Ovary (tissue), 9 donors: ENCODE measurements around the gene HPCAL1. TPM values are rescaled to one million over a fixed set of nuclear protein-coding genes. Genes with fewer than 3 reads are reported as not detected.

Source experiments
- DNase-seq, 5 donors: peaks; one replicate each; pipeline ENCODE4 v3.0.0-alpha.2; 2019 to 2020
- H3K27ac ChIP-seq, 2 donors: fragments of 200-600 bp; one replicate each; pipeline versions ENCODE4 v1.5.1 to v1.8.0; 2019 to 2022
- H3K27me3 ChIP-seq: fragments of 200-600 bp; one replicate; pipeline ENCODE4 v1.8.0; 2022
- H3K36me3 ChIP-seq: fragments of 200-600 bp; sonication (generic); one replicate; pipeline ENCODE4 v1.5.1; 2019
- H3K4me1 ChIP-seq: one replicate; pipeline ENCODE4 v1.8.1; 2013; ENCODE audit warnings: mild to moderate bottlenecking, moderate library complexity; ENCODE audit not compliant: insufficient read depth
- H3K4me3 ChIP-seq: fragments of 200-600 bp; sonication (generic); one replicate; pipeline ENCODE4 v1.5.1; 2017
- H3K9me3 ChIP-seq, 2 donors: fragments of 200-600 bp in 1 of 2; sonication (generic) in 1 of 2; one replicate each; pipeline versions ENCODE4 v1.5.1 to v1.8.1; 2013 to 2019; ENCODE audit warnings: mild to moderate bottlenecking in 1 of 2, moderate library complexity in 1 of 2
- EP300 ChIP-seq: sonication (generic); formaldehyde crosslinking; IDR thresholded peaks from one replicate; pipeline ENCODE4 v1.6.1; 2017; ENCODE audit warnings: antibody characterized with exemption
- POLR2A ChIP-seq: fragments of 450-650 bp; IDR thresholded peaks from one replicate; pipeline ENCODE4 v1.6.1; 2017; ENCODE audit warnings: antibody characterized with exemption, mild to moderate bottlenecking, moderate library complexity
- WGBS, 3 donors: extraction: QIAGEN DNeasy Blood & Tissue Kit in 1 of 3; methylation state at CpG; one replicate each; pipeline versions ENCODE4 v1.1.5 to v1.1.7; 2013 to 2017; 5-methylcytosine and 5-hydroxymethylcytosine counted together
- intact Hi-C, 4 donors: fragments of 100-400 bp; cut with DNase I; formaldehyde crosslinking; loops; one replicate each; pipeline versions ENCODE4 v1.11.0 to v1.15.1; 2022 to 2023
- polyA plus RNA-seq, 2 donors: library from polyadenylated mRNA; stranded (reverse); fragments of 200-250 nt in 1 of 2; fragments of 350-450 nt in 1 of 2; fragmentation: Illumina TruSeq in 1 of 2; extraction: RNeasy Lipid Tissue Mini Kit (QIAGEN cat#74804) in 1 of 2; gene quantifications; one replicate each; pipeline ENCODE4 v1.2.3, GENCODE V29; 2013 to 2014
- total RNA-seq, 7 donors: library from RNA; depleted of rRNA in 2 of 7; stranded (reverse); fragments of >200 nt in 2 of 7; fragmentation: NEBNext Ultra II Directional in 3 of 7; extraction: Animal tissue kit (Norgen Biotek cat#: 25700) in 3 of 7; gene quantifications; one replicate each; pipeline versions ENCODE4 v1.1.0 to v1.2.4, GENCODE V29; 2016 to 2023
- TF ChIP-seq, protein P1 (sequence below), 3 donors: fragments of 450-650 bp in 2 of 3; fragments of 200-600 bp in 1 of 3; IDR thresholded peaks; one replicate each; pipeline versions ENCODE4 v1.5.1 to v1.8.0; 2016 to 2022; ENCODE audit warnings: antibody characterized with exemption in 3 of 3, mild to moderate bottlenecking in 1 of 3
- donor health status: DM: no; HTN: no; CAD: no; lungs with moderate emphysema.
- donor health status: DM: no; HTN: no; CAD: no.
- donor health status: Bipolar disorder and iron deficiency.
- donor health status: DM: yes; HTN: yes; CAD: no.
- donor health status: DM: no; HTN: no; CAD: no.
- donor health status: DM: yes; HTN: yes; CAD: no.

The HPCAL1 gene
- total and polyA plus RNA-seq, 9 donors, result 11.4 to 69.5 (median 18.5) TPM

DNA sequence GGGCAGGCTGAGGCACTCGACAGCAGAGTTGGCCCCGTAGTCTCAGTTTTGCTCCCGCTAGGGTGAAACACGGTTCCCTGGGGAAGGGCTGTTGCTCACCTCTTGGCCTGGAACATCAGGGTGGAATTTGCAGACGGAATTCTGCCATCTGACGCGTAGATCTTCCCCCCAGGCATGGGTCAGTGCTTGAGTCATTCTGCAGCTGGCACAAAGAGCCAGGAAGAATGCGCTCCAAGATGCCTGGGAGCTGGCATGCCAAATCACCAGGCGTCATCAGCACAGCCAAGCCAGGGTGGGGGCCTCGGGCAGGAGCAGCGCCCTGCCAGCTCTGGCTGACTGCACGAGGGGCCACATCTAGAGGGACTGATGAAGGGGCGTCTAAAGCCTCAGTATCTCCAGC is 102.7 kb downstream of the HPCAL1 start:
- TF ChIP-seq, protein P1, sequence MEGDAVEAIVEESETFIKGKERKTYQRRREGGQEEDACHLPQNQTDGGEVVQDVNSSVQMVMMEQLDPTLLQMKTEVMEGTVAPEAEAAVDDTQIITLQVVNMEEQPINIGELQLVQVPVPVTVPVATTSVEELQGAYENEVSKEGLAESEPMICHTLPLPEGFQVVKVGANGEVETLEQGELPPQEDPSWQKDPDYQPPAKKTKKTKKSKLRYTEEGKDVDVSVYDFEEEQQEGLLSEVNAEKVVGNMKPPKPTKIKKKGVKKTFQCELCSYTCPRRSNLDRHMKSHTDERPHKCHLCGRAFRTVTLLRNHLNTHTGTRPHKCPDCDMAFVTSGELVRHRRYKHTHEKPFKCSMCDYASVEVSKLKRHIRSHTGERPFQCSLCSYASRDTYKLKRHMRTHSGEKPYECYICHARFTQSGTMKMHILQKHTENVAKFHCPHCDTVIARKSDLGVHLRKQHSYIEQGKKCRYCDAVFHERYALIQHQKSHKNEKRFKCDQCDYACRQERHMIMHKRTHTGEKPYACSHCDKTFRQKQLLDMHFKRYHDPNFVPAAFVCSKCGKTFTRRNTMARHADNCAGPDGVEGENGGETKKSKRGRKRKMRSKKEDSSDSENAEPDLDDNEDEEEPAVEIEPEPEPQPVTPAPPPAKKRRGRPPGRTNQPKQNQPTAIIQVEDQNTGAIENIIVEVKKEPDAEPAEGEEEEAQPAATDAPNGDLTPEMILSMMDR (IDR thresholded peaks at IDR 0.05), result no peak
- TF ChIP-seq POLR2A (no peak), EP300 (no peak)
- WGBS, 3 donors, result 66 to 86% (median 79%) methylated on average over 13 of the region's 13 CpGs
- Histone ChIP-seq H3K4me1 (no peaks in the 10 kb centered on the region), H3K27me3 (no peaks in the 10 kb centered on the region), H3K36me3 (no peaks in the 10 kb centered on the region), H3K4me3 (no peak overlapping the region), H3K27ac (no peak overlapping the region), H3K9me3 (no peaks in the 10 kb centered on the region)
- DNase-seq, result peak in 2 of 5 donors; percentile 32 to 49
- intact Hi-C loops, result loop anchor here in 2 of 4 donors (10.0 kb wide), 1 partner anchor 281 kb away; the partner anchor contains the start of gene RRM2 (in 2 of the 2)

- TF ChIP-seq EP300 (no peak), POLR2A (no peak)
- TF ChIP-seq, protein P1 (IDR thresholded peaks at IDR 0.05), result no peak
- no peak for DNase-seq
- H3K36me3 ChIP-seq, result no peaks in the 10 kb centered on the region
- no peaks in the 10 kb centered on the region for H3K27me3 ChIP-seq
- H3K4me1 ChIP-seq, result no peaks in the 10 kb centered on the region
- H3K27ac ChIP-seq, result no peak overlapping the region
- intact Hi-C loops, result loop anchor here in 2 of 4 donors (10.0 kb wide), 1 partner anchor 281 kb away; the partner anchor contains the start of gene RRM2 (in 2 of the 2)
- H3K4me3 ChIP-seq, result no peak overlapping the region
- no peaks in the 10 kb centered on the region for H3K9me3 ChIP-seq
- WGBS, 3 donors, result 80 to 93% (median 84%) methylated on average over 10 of the region's 10 CpGs
These were observed 103.3 kb downstream of the HPCAL1 start for GRCh38 chr2:10406016-10406415.

DNA sequence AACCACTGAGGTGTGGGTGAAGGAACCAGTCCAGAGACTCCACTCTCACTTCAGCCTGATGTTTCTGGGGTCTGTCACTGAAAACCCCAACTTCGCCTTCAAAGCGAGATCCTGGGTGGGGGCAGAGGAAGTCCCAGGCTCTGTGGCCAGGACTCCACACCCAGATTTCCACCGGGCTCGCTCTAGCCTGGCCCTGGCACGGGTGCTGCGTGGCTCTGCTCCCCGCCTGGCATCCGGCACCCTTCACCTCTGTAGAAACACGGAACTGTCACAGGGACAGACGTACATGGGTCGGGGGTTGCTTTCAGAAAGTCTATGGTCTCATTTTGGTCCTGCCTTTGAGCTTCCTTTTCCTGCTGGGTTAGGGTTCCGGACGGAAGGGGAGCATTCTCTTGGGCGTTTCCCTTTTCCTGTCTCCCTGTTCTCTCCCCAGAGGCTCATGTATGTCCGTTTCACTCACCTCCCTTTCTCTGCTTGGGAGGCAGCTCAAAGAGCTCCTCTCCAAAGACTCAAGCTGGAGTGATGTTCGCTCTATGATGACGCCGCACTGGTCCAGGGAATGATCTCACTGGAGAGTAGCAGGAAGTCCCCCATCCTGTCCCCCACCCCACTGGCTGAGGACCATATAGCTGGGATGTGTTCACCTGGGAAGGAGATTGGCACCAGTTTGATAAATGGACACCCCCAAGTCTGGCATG is 103.9 kb downstream of the HPCAL1 start:
- DNase-seq, result no peak
- H3K4me1 ChIP-seq, result peaks cover under 1% of the 10 kb centered on the region
- H3K27me3 ChIP-seq, result no peaks in the 10 kb centered on the region
- no peaks in the 10 kb centered on the region for H3K36me3 ChIP-seq
- WGBS, 3 donors, result 88 to 94% (median 89%) methylated on average over 18 of the region's 18 CpGs
- no peak overlapping the region for H3K27ac ChIP-seq
- no peaks in the 10 kb centered on the region for H3K9me3 ChIP-seq
- no peak for TF ChIP-seq POLR2A
- no peak overlapping the region for H3K4me3 ChIP-seq
- intact Hi-C loops, result loop anchor here in 2 of 4 donors (10.0 kb wide), 1 partner anchor 282 kb away; the partner anchor contains the start of gene RRM2 (in 2 of the 2)

GRCh38 chr2:10407432-10407831 is 104.7 kb downstream of the HPCAL1 start:
- no peaks in the 10 kb centered on the region for H3K27me3 ChIP-seq
- TF ChIP-seq EP300, result no peak
- no peak for TF ChIP-seq POLR2A
- TF ChIP-seq, protein P1 (IDR thresholded peaks at IDR 0.05), result no peak
- no peaks in the 10 kb centered on the region for H3K9me3 ChIP-seq
- H3K36me3 ChIP-seq, result no peaks in the 10 kb centered on the region
- H3K27ac ChIP-seq, result no peak overlapping the region
- H3K4me1 ChIP-seq, result peaks cover 1% of the 10 kb centered on the region
- no peak overlapping the region for H3K4me3 ChIP-seq
- WGBS, 3 donors, result 80 to 92% (median 88%) methylated on average over 4 of the region's 4 CpGs
- no peak for DNase-seq
- intact Hi-C loops, result loop anchor here in 2 of 4 donors (10.0 kb wide), 1 partner anchor 283 kb away; the partner anchor contains the start of gene RRM2 (in 2 of the 2)
